NK-92 (cell line): ENCODE results near the gene RDH13.
"Not testable (repeated sequence)": the region's sequence is repeated elsewhere in the genome, so short reads cannot be mapped to it uniquely, and the experiment has no call there.

Source experiments
- DNase-seq: peaks from one replicate; lab custom pipeline; 2025; ENCODE audit not compliant: unreplicated experiment; lab: John Stamatoyannopoulos, UW

Gene RDH13

DNA sequence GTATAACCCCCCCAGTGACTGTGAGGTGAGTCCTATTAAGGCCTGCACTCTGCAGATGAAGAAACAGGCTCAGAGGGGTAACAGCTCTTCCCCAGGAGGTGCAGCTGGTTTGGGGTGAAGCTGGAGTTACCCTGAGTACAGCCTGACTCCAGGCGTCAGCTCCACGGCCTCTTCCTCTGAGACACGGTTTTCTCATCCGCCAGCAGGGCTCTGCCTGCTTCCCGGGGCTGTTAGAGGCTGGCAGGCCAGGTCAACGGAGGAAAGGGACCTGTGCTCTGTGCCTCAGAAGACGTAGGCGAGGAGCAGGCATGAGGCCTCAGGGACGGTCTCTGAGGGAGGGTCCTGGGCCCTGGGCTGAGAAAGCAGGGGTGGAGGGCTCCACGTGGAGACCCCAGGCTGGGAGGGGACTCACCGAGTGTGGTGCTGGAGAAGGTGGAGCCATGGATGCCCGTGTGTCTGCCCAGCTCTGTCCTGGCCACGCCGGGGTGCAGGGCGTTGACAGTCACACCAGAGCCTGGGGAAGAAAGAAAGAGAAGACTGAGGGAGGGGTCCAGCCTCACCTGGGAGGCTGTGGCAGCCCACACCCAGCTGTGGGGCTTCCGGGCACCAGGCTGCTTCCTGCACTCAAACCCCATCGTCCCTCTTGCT lies 15.8 kb downstream of the RDH13 start:
- no peak for DNase-seq

DNA sequence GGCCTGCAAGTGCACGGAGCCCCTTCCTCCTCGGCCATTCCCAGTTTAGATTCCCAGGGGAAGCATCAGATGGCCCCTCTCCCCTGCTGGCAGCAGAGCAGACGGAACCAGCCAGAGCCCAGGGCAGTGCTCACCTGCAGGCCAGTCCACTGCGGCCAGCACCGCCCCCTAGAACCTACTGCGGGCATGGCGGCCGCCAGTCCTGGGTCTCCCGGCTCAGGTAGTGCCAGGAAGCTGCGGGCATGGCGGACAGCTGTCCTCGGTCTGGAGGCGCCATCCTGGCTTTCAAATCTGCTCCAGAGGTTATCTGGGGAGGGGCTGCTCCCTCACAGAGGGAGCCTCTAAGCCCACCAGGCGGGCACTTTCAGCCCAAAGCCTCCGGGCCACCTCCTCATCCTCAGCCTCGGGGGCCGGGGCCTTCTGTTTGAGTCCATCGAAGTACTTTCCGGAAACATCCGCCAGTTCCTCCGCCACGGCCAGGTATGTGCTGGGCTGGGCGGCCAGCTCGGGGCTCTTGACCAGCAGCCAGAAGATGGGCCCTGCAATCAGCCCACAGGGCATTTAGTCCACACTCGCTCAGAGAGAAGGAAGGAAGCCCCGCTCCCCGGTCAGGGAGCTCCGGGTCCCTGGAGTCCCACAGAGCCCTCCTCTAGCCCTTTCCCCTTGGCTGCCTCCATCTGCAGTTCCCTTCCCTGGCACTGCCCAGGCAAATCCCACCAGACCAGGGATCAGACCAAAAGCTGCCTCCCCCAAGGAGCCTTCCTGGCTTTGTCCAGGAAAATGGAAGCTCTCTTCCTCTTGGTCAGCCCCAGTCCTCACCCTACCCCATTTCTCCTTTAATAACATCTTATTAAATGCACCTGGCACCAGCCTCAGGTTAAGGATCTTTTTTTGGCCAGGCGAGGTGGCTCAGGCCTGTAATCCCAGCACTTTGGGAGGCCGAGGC lies 17.9 kb downstream of the RDH13 start:
- DNase-seq = no peak

DNA sequence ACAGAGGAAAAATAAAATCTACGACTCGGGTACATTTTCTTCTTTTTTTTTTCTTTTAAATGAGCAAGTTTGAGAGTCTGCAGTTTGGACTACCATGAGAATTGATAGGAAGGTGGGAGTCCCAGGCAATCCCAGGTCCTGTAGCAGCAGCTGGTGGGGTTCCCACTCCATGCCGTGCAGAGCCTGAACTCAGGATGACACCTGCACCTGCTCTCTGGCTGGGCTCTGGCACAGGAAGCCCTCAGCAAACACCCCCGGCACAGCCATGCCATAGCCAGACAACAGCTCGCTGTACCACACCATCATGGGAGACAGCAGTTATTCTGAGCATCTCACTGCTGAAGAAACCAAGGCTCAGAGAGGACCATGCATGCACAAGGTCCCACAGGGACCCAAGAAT lies 18.7 kb downstream of the RDH13 start:
- no peak for DNase-seq

DNA sequence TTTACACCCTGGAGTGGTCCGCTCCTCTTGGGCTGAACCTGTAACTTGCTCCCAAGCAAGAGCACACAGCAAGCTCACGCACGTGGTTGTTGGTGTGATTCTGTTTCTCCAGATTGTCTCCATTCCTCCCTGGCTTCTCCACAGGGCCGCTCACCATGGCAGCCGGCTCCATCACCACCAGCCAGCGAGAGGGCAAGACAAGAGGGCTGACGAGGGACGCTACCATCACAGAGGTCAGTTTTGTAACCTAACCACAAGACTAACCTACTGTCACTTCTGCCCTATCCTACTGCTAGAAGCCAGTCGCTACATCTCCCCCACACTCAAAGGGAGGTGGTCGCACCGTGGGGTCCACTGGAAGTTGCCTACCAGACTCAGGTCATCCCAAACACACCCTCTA lies 20.3 kb downstream of the RDH13 start:
- DNase-seq = no peak

DNA sequence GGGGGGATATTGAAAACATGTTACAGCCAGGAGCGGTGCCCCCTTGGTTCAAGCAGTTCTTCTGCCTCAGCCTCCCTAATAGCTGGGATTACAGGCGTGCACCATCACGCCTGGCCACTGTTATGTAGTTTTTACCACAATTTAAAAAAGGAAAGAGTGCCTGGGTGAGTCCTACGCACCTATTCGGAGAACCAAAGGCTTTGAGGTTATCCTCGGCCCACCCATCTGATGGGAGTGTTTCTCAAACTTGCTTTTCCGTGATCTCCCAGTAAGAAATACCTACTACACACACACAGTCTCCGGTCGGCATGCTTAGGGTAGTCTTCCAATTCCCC lies 20.6 kb downstream of the RDH13 start:
- DNase-seq = no peak

DNA sequence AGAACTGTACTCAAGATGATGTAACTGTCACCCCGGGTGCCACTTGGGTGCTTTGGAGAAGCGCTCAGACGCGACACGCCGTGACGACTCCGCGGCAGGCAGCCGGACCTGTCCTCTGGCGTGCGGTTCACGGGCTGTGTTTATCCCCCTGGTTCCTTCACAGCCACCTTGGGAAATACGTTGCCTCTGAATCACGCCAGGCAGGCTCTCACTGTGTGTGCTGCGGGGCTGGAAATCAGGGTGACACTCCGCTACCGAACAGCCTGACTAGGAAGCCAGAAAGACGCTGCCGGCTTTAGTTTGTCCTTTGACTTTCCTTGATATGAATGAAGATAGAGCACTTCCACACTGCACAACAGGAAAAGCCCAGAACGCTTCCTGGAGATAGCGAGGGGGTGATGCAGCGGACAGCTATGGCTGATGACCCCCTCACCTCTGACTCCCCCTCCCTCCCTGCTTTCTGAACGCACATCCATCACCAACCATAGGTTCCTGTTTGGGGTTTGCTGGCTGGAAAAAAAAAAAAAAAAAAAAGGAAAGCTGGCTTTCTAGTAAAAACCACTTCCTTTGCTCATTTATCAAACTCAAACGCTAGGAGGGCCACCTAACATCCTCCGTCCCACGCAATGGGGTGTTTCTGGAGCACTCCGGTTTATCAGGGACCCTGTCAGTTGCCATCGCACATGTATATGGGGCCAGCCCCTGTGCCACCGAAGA lies 21.2 kb downstream of the RDH13 start:
- no peak for DNase-seq

DNA sequence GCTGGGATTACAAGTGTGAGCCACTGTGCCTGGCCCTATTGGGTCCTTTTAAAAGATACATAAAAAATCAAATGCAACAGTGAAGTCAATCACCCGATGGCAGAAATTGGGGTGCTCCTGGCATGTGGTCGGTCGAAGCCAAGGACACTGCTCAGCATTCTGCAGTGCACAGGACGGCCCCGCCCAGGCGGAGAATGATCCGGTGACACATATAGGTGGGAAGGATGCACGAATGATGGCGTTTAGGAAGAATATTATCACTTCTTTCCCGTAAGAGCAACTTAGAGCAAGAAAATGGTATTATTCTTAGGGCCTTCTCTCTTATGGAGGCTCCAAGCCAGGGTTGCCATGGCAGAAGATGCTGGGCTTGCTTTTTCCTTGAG lies 21.7 kb downstream of the RDH13 start:
- no peak for DNase-seq

DNA sequence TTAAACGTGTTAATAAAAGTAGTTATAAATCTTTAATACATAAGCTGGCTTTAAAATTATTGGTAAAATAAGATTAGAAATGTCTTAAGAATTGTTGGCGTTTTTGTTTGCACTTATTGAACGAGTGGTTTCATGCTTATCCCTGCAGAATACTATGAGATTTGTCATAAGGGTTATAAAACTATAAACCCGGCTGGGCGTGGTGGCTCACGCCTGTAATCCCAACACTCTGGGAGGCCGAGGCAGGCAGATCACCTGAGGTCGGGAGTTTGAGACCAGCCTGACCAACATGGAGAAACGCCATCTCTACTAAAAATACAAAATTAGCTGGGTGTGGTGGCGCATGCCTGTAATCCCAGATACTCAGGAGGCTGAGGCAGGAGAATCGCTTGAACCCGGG lies 22.3 kb downstream of the RDH13 start:
- not testable (repeated sequence) for DNase-seq

DNA sequence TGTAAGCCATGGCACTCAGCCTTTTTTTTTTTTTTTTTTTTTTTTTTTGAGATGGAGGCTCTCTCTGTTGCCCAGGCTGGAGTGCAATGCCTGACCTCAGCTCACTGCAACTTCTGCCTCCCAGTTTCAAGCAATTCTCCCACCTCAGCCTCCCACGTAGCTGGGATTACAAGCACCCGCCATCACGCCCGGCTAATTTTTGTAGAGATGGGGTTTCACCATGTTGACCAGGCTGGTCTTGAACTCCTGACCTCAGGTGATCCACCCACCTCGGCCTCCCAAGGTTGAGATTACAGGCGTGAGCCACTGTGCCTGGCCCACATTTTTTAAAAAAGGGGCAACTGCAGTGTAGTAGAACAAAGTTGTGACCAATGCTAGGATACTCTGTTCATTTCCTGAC lies 25.3 kb downstream of the RDH13 start:
- DNase-seq = not testable (repeated sequence)

DNA sequence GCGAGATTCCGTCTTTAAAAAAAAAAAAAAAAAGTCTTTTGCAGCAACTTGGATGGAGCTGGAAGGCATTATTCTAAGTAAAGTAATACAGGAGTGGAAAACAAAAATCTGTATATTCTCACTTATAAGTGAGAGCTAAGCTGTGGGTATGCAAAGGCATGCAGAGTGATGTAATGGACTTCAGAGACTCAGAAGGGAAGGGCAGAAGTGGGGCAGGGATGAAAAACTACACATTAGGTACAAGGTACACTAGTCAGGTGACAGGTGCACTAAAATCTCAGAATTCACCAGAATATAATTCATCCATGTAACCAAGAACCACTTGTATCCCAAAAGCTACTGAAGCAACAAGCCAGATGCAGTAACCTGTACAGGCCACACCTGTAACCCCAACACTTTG lies 26.9 kb downstream of the RDH13 start:
- DNase-seq = no peak

DNA sequence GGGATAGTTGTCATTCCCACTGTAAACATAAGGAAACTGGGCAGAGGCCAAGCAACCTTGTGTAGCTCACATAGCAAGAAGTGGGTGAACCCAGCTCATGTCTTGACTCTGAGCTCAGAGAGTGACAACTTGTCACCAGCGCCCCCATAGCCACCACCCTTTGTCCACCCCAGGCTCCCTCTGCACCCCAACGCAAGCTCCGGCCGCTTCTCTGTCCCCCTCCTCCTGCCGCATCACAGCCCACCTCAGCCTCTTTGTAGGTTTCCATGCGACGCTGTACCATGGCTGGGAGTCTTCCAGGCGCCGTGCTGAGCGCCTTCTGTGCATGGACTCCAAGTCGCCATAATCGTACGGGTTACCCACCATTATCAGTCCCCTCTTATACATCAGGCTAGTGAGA lies 28.2 kb downstream of the RDH13 start:
- DNase-seq = no peak

DNA sequence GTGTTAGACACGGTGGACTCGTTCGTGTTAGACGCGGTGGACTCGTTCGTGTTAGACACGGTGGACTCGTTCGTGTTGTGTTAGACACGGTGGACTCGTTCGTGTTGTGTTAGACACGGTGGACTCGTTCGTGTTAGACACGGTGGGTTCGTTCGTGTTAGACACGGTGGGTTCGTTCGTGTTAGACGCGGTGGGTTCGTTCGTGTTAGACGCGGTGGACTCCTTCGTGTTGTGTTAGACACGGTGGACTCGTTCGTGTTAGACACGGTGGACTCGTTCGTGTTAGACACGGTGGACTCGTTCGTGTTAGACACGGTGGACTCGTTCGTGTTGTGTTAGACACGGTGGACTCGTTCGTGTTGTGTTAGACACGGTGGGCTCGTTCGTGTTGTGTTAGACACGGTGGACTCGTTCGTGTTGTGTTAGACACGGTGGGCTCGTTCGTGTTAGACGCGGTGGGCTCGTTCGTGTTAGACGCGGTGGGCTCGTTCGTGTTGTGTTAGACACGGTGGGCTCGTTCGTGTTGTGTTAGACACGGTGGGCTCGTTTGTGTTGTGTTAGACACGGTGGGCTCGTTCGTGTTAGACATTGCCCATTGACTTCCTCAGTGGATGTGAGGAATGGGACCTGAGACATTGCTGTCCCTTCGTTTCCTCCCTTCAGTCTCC lies 29.8 kb downstream of the RDH13 start:
- DNase-seq = not testable (repeated sequence)

DNA sequence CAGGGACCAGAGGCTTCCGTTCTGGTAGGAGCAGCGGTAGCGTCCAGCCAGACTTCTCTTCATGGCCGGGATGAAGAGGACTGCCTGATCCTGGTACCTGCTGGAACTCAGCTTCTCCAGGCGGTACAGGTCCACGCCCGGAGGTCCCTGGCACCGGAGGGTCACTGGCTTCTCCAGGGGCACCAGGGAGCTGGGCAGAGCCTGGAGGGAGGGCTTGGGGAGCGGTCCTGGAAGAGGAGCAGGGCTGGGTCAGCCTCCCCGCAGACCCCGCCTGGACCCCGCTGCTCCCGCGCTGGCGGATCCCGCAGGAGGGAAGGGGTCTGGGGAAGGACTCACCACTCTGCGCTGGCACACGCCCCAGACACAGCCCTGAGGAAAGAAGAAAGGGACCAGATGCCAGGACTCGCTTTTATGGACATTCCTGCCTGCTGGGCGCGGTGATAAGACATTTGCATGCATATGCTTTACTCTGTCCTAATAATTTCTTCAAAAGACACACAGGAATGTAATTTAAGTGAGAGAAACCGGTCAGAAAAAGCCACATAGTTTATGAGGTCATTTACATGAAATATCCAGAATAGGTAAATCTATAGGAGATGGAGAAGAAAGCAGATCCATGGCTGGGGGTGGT lies 30.7 kb downstream of the RDH13 start:
- DNase-seq = no peak

DNA sequence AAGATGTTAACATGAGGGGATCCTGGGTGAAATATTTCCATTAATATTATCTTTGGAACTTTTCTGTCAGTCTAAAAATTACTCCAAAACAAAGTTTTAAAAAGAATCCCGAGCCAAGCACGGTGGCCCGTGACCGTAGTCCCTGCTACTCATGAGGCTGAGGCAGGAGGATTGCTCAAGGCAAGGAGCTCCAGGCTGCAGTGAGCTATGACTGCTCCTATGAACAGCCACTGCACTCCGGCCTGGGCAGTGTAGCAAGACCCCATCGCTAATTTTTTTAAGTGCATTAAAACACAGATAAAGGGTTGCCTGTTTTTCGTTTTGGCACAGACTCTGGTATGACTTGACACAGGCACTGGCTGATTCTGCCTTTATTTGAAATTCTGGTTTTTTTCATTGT lies 31.8 kb downstream of the RDH13 start:
- DNase-seq = no peak

DNA sequence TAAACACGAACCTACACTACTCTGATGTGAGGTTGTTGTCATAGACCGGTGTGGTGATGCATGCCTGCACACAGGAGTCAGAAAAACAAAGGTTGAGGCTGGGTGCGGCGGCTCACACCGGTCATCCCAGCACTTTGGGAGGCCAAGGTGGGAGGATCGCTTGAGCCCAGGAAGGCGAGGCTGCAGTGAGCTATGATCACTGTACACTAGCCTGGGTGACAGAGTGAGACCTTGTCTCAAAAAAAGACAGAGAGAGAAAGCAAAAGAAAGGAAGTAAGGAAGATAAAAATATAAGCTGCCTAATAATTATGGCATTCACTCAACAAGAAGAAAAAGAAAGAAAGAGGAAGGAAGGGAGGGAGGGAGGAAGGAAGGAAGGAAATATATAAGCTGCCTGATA lies 34.2 kb downstream of the RDH13 start:
- DNase-seq = no peak

DNA sequence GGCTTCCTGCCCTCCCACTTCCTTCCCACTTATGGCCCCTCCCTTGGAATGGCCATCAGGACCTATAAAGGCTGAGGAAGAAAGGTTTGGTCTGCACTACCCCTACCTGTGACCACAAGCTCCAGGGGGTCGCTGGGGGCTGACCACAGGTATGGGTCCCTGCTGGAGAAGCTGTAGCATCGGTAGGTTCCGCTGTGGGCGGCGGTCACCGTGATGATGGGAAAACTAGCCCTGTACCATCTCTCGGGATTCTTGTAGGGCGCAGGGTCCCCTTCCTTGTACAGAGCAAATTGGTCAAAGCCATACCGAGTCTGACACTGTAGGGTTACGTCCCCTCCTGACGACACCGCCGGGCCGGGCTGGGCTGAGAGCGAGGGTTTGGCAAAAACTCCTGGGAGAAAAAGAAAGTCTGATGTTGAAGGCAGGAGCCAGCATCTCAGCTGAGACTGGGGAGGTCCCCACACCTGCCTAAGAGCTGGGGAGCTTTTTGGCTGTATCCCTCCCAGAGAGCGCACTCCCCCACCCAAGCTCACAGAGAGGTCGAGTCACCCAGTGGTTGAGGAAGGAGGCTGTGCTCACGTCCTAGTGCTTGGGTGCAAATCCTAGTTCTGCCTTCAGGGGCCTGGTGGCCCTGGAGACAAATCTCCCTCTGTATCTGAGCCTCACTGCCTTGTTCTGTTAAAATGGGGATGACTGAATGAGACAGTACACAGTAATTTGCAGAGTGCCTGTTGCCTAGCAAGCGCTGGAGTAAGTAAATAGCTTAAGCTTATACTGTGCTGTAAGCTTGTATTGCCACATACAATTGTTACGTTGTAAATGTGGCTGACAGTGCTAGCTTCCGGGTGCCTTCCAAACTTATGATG lies 35.2 kb downstream of the RDH13 start:
- DNase-seq = no peak

DNA sequence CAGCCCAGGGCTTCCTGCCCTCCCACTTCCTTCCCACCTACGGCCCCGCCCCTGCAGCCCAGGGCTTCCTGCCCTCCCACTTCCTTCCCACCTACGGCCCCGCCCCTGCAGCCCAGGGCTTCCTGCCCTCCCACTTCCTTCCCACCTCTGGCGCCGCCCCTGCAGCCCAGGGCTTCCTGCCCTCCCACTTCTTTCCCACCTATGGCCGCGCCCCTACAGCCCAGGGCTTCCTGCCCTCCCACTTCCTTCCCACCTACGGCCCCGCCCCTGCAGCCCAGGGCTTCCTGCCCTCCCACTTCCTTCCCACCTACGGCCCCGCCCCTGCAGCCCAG lies 35.8 kb downstream of the RDH13 start:
- not testable (repeated sequence) for DNase-seq

DNA sequence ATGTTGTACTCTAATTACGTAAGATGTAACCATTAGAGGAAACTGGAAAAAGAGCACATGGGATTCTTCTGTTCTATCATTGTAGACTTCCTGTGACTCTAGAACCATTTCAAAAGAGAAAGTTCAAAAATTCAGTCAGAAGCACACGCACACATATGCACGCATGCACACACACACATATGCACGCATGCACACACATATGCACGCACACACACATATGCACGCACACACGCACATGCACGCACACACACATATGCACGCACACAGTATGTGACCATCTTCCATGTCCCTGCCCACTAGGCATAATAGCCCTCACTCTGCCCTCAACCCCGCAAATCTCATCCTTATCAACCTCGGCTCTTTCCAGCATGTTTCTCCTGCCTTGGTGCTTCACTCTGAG lies 38.8 kb downstream of the RDH13 start:
- DNase-seq = no peak

DNA sequence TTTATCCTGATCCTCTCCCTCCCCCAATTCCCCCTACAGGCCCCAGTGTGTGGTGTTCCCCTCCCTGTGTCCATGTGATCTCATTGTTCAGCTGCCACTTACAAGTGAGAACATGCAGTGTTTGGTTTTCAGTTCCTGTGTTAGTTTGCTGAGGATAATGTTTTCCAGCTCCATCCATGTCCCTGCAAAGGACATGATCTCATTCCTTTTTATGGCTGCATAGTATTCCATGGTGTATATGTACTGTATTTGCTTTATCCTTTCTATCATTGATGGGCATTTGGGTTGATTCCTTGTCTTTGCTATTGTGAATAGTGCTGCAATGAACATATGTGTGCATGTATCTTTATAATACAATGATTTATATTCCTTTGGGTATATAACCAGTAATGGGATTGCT lies 42.6 kb downstream of the RDH13 start:
- DNase-seq = not testable (repeated sequence)

DNA sequence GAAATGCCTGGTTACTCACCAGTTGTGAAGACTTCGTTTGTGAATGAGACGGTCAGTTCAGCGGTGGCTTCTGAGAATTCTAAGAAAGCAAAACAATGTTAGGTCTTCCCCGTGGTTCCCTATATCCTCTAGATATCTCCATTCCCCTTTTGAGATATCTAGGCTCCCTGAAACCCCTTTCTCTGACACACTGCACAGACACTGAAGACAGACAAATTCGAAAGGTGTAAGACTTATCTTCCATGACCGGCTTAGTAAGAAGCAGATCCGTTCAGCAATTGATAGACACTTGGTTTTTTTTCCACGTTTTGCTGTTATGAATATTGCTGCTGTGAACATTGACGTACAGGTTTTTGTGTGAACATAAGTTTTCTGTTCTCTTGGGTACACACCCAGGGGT lies 44.3 kb downstream of the RDH13 start:
- DNase-seq = no peak
